Endodermal cell (in vitro differentiated cells): ENCODE measurements around the gene PPP4R1. TPM values are rescaled to one million over a fixed set of nuclear protein-coding genes. Genes with fewer than 3 reads are reported as not detected.

Source experiments
- DNase-seq: peaks from one replicate; pipeline ENCODE4 v3.0.0-alpha.2; 2017
- H3K27ac ChIP-seq: 2 replicates; pipeline ENCODE4 v1.5.1; 2013; ENCODE audit warnings: mild to moderate bottlenecking, low read depth, low read length, moderate library complexity
- H3K27me3 ChIP-seq: 2 replicates; pipeline ENCODE4 v1.6.1; 2013; ENCODE audit warnings: mild to moderate bottlenecking, low read length, moderate library complexity; ENCODE audit not compliant: insufficient read depth, control insufficient read depth, poor library complexity, severe bottlenecking
- H3K36me3 ChIP-seq: 2 replicates; pipeline ENCODE4 v1.7.0; 2013; ENCODE audit warnings: mild to moderate bottlenecking, low read length, moderate library complexity; ENCODE audit not compliant: control insufficient read depth, insufficient read depth
- H3K4me1 ChIP-seq: one replicate; pipeline ENCODE4 v1.7.0; 2013; ENCODE audit warnings: low read length; ENCODE audit not compliant: control insufficient read depth, insufficient read depth
- H3K4me3 ChIP-seq: 2 replicates; pipeline ENCODE4 v1.5.1; 2013; ENCODE audit warnings: mild to moderate bottlenecking, low read length, moderate library complexity
- H3K9ac ChIP-seq: 2 replicates; pipeline ENCODE4 v1.6.1; 2013; ENCODE audit warnings: mild to moderate bottlenecking, low read length, moderate library complexity; ENCODE audit not compliant: poor library complexity, severe bottlenecking; ENCODE audit errors: extremely low read depth
- H3K9me3 ChIP-seq: 2 replicates; pipeline ENCODE4 v1.6.1; 2013; ENCODE audit warnings: mild to moderate bottlenecking, low read length, moderate library complexity; ENCODE audit not compliant: control insufficient read depth
- H3K27ac Mint-ChIP-seq: 2 replicates; pipeline ENCODE4 v1.8.0; 2020; ENCODE audit warnings: mixed read lengths
- H3K27me3 Mint-ChIP-seq: 2 replicates; pipeline ENCODE4 v1.8.0; 2021; ENCODE audit warnings: mild to moderate bottlenecking, mixed read lengths; ENCODE audit not compliant: insufficient read depth
- H3K36me3 Mint-ChIP-seq: 2 replicates; pipeline ENCODE4 v1.8.0; 2020; ENCODE audit warnings: low read depth, mixed read lengths
- H3K4me1 Mint-ChIP-seq: 2 replicates; pipeline ENCODE4 v1.8.0; 2020; ENCODE audit warnings: mixed read lengths
- H3K4me3 Mint-ChIP-seq: 2 replicates; pipeline ENCODE4 v1.8.0; 2020; ENCODE audit warnings: mild to moderate bottlenecking, moderate library complexity, mixed read lengths
- H3K9me3 Mint-ChIP-seq: 2 replicates; pipeline ENCODE4 v1.8.0; 2020; ENCODE audit warnings: mild to moderate bottlenecking, mixed read lengths
- WGBS, 2 experiments: methylation state at CpG; one replicate each; pipeline versions ENCODE4 v1.1.5 to v1.1.7; 2013; ENCODE audit warnings: missing lambda C conversion rate in 2 of 2, mixed read lengths in 1 of 2; ENCODE audit not compliant: insufficient coverage in 1 of 2, insufficient read length in 1 of 2; 5-methylcytosine and 5-hydroxymethylcytosine counted together
- total RNA-seq, 2 donors: library from RNA; stranded (reverse); fragmentation: NEBNext Ultra II Directional in 1 of 2; extraction: Animal tissue kit (Norgen Biotek cat#: 25700) in 1 of 2; gene quantifications; 2 replicates in 1 of 2; 3 replicates in 1 of 2; pipeline ENCODE4 v1.2.1, GENCODE V29; 2021
- TF ChIP-seq, protein P1 (sequence below): fragments of 200-600 bp; sonication (generic); conservative IDR thresholded peaks from 2 replicates; pipeline ENCODE4 v1.5.0; 2021; ENCODE audit warnings: antibody characterized with exemption, mild to moderate bottlenecking

Gene PPP4R1
- total RNA-seq, 2 donors from 2014 or later = 85.8 to 116 TPM

DNA sequence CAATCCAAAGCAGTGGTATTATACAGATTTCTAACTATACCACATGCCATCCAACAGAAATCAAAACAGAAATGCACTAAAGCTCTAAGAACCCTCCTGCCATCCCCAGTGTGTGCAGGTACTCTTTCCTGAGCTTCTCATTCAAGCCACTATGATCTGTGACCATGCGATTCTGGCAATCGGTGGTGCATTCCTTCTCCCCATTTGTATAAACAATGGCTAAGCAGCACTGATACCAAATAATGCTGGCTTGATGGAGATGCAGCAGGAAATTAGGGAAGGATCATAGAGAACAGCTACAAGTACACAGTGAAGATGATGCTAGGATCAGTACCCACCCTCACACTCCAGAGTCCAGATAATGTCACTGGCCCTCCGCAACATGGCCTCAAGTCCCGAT, 51.8 kb downstream of the PPP4R1 start:
- peaks cover 86% of the 10 kb centered on the region for H3K36me3 ChIP-seq
- H3K9me3 Mint-ChIP-seq = no peaks in the 10 kb centered on the region
- H3K4me1 ChIP-seq = no peaks in the 10 kb centered on the region
- no peak overlapping the region for H3K4me3 Mint-ChIP-seq
- no peaks in the 10 kb centered on the region for H3K27me3 ChIP-seq
- peaks cover 62% of the 10 kb centered on the region for H3K36me3 Mint-ChIP-seq
- H3K9me3 ChIP-seq = no peaks in the 10 kb centered on the region
- no peak overlapping the region for H3K27ac ChIP-seq
- no peak overlapping the region for H3K4me3 ChIP-seq
- 97 to 100% methylated on average over 1 to 4 of the region's 4 CpGs for WGBS, 2 experiments
- TF ChIP-seq, protein P1, sequence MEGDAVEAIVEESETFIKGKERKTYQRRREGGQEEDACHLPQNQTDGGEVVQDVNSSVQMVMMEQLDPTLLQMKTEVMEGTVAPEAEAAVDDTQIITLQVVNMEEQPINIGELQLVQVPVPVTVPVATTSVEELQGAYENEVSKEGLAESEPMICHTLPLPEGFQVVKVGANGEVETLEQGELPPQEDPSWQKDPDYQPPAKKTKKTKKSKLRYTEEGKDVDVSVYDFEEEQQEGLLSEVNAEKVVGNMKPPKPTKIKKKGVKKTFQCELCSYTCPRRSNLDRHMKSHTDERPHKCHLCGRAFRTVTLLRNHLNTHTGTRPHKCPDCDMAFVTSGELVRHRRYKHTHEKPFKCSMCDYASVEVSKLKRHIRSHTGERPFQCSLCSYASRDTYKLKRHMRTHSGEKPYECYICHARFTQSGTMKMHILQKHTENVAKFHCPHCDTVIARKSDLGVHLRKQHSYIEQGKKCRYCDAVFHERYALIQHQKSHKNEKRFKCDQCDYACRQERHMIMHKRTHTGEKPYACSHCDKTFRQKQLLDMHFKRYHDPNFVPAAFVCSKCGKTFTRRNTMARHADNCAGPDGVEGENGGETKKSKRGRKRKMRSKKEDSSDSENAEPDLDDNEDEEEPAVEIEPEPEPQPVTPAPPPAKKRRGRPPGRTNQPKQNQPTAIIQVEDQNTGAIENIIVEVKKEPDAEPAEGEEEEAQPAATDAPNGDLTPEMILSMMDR = no peak
- no peak for DNase-seq
- no peak overlapping the region for H3K27ac Mint-ChIP-seq
- no peak overlapping the region for H3K9ac ChIP-seq
- H3K27me3 Mint-ChIP-seq = no peaks in the 10 kb centered on the region
- H3K4me1 Mint-ChIP-seq = no peaks in the 10 kb centered on the region

DNA sequence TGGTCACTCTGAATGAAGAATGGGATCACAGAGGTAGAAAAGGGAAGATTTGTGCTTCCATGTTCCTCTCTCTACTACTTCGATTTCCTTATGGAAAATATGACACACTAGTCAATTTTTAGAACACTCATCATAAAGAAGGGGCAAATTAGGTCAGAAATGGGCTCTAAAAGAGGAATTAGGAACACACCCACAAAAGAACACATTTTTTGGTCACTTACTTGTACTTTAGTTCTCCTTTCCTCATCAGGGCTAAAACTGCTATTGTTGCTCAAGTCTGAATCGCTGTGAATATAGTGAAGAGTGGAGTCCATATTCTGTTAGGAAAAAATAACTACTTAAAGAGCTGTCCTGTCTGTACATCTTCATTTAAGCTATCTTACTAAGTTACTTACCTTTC, 52.6 kb downstream of the PPP4R1 start:
- DNase-seq = no peak
- H3K4me3 Mint-ChIP-seq = no peak overlapping the region
- Histone ChIP-seq H3K9me3 (no peaks in the 10 kb centered on the region), H3K27me3 (no peaks in the 10 kb centered on the region), H3K4me3 (no peak overlapping the region), H3K9ac (no peak overlapping the region), H3K36me3 (peaks cover 86% of the 10 kb centered on the region), H3K27ac (no peak overlapping the region), H3K4me1 (no peaks in the 10 kb centered on the region)
- H3K4me1 Mint-ChIP-seq = no peaks in the 10 kb centered on the region
- peaks cover 62% of the 10 kb centered on the region for H3K36me3 Mint-ChIP-seq
- no peak overlapping the region for H3K27ac Mint-ChIP-seq
- TF ChIP-seq, protein P1 = no peak
- WGBS, 2 experiments = 96% methylated on average over 2 of the region's 2 CpGs; no CpG with 5 or more reads in 1 of the 2 experiments
- no peaks in the 10 kb centered on the region for H3K9me3 Mint-ChIP-seq
- no peaks in the 10 kb centered on the region for H3K27me3 Mint-ChIP-seq

DNA sequence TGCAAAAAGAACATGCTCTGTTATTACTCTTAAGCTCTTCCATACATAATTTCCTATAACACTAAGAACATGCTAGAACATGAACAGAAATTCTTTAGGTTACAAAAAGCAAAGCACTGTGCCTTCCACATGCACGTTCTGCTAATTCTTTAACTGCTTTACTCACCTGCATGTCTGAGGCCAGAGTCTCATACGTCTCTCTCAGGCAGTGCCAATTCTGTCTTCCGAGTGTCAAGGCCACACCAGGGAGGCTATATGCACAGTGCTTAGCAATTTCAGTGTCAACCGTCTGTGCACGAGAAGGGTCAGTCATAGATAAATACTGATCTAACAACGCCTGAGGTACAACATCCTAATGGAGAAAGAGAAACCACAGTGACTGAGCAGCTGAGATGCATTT, 55.1 kb downstream of the PPP4R1 start:
- no peaks in the 10 kb centered on the region for H3K27me3 Mint-ChIP-seq
- WGBS, 2 experiments = 94 to 95% methylated on average over 6 of the region's 6 CpGs
- DNase-seq = no peak
- Histone ChIP-seq H3K9ac (no peak overlapping the region), H3K36me3 (peaks cover 91% of the 10 kb centered on the region), H3K9me3 (peaks cover under 1% of the 10 kb centered on the region), H3K27me3 (no peaks in the 10 kb centered on the region), H3K27ac (no peak overlapping the region), H3K4me3 (no peak overlapping the region), H3K4me1 (no peaks in the 10 kb centered on the region)
- no peaks in the 10 kb centered on the region for H3K4me1 Mint-ChIP-seq
- no peaks in the 10 kb centered on the region for H3K9me3 Mint-ChIP-seq
- H3K36me3 Mint-ChIP-seq = peaks cover 82% of the 10 kb centered on the region
- TF ChIP-seq, protein P1 = no peak
- H3K27ac Mint-ChIP-seq = peak overlapping the region; percentile 20
- no peak overlapping the region for H3K4me3 Mint-ChIP-seq
